Endodermal cell (in vitro differentiated cells): Measurements from ENCODE around the gene HIF1A. TPM values are rescaled to one million over a fixed set of nuclear protein-coding genes. Genes with fewer than 3 reads are reported as not detected.

ENCODE experiments used
- DNase-seq: peaks from one replicate; pipeline ENCODE4 v3.0.0-alpha.2; 2017
- H3K27ac ChIP-seq: 2 replicates; pipeline ENCODE4 v1.5.1; 2013; ENCODE audit warnings: mild to moderate bottlenecking, low read depth, low read length, moderate library complexity
- H3K27me3 ChIP-seq: 2 replicates; pipeline ENCODE4 v1.6.1; 2013; ENCODE audit warnings: mild to moderate bottlenecking, low read length, moderate library complexity; ENCODE audit not compliant: insufficient read depth, control insufficient read depth, poor library complexity, severe bottlenecking
- H3K36me3 ChIP-seq: 2 replicates; pipeline ENCODE4 v1.7.0; 2013; ENCODE audit warnings: mild to moderate bottlenecking, low read length, moderate library complexity; ENCODE audit not compliant: control insufficient read depth, insufficient read depth
- H3K4me1 ChIP-seq: one replicate; pipeline ENCODE4 v1.7.0; 2013; ENCODE audit warnings: low read length; ENCODE audit not compliant: control insufficient read depth, insufficient read depth
- H3K4me3 ChIP-seq: 2 replicates; pipeline ENCODE4 v1.5.1; 2013; ENCODE audit warnings: mild to moderate bottlenecking, low read length, moderate library complexity
- H3K9ac ChIP-seq: 2 replicates; pipeline ENCODE4 v1.6.1; 2013; ENCODE audit warnings: mild to moderate bottlenecking, low read length, moderate library complexity; ENCODE audit not compliant: poor library complexity, severe bottlenecking; ENCODE audit errors: extremely low read depth
- H3K9me3 ChIP-seq: 2 replicates; pipeline ENCODE4 v1.6.1; 2013; ENCODE audit warnings: mild to moderate bottlenecking, low read length, moderate library complexity; ENCODE audit not compliant: control insufficient read depth
- H3K27ac Mint-ChIP-seq: 2 replicates; pipeline ENCODE4 v1.8.0; 2020; ENCODE audit warnings: mixed read lengths
- H3K27me3 Mint-ChIP-seq: 2 replicates; pipeline ENCODE4 v1.8.0; 2021; ENCODE audit warnings: mild to moderate bottlenecking, mixed read lengths; ENCODE audit not compliant: insufficient read depth
- H3K36me3 Mint-ChIP-seq: 2 replicates; pipeline ENCODE4 v1.8.0; 2020; ENCODE audit warnings: low read depth, mixed read lengths
- H3K4me1 Mint-ChIP-seq: 2 replicates; pipeline ENCODE4 v1.8.0; 2020; ENCODE audit warnings: mixed read lengths
- H3K4me3 Mint-ChIP-seq: 2 replicates; pipeline ENCODE4 v1.8.0; 2020; ENCODE audit warnings: mild to moderate bottlenecking, moderate library complexity, mixed read lengths
- H3K9me3 Mint-ChIP-seq: 2 replicates; pipeline ENCODE4 v1.8.0; 2020; ENCODE audit warnings: mild to moderate bottlenecking, mixed read lengths
- CTCF ChIP-seq: fragments of 200-600 bp; sonication (generic); conservative IDR thresholded peaks from 2 replicates; pipeline ENCODE4 v1.5.0; 2021; ENCODE audit warnings: antibody characterized with exemption, mild to moderate bottlenecking
- WGBS, 2 experiments: methylation state at CpG; one replicate each; pipeline versions ENCODE4 v1.1.5 to v1.1.7; 2013; ENCODE audit warnings: missing lambda C conversion rate in 2 of 2, mixed read lengths in 1 of 2; ENCODE audit not compliant: insufficient coverage in 1 of 2, insufficient read length in 1 of 2; 5-methylcytosine and 5-hydroxymethylcytosine counted together
- total RNA-seq, 2 donors: library from RNA; stranded (reverse); fragmentation: NEBNext Ultra II Directional in 1 of 2; extraction: Animal tissue kit (Norgen Biotek cat#: 25700) in 1 of 2; gene quantifications; 2 replicates in 1 of 2; 3 replicates in 1 of 2; pipeline ENCODE4 v1.2.1, GENCODE V29; 2021

Gene HIF1A
- total RNA-seq, 2 donors from 2014 or later = 201 to 227 TPM

- H3K4me3 Mint-ChIP-seq = no peak overlapping the region
- no peak overlapping the region for H3K4me3 ChIP-seq
- H3K27ac ChIP-seq = no peak overlapping the region
- no peaks in the 10 kb centered on the region for H3K36me3 ChIP-seq
- no peaks in the 10 kb centered on the region for H3K9me3 Mint-ChIP-seq
- no peak for TF ChIP-seq CTCF
- H3K27me3 ChIP-seq = no peaks in the 10 kb centered on the region
- WGBS, 2 experiments = 93 to 100% methylated on average over 1 to 4 of the region's 4 CpGs
- H3K9me3 ChIP-seq = no peaks in the 10 kb centered on the region
- no peak for DNase-seq
- no peaks in the 10 kb centered on the region for H3K4me1 ChIP-seq
- no peak overlapping the region for H3K9ac ChIP-seq
- H3K4me1 Mint-ChIP-seq = no peaks in the 10 kb centered on the region
- no peaks in the 10 kb centered on the region for H3K36me3 Mint-ChIP-seq
- no peak overlapping the region for H3K27ac Mint-ChIP-seq
- no peaks in the 10 kb centered on the region for H3K27me3 Mint-ChIP-seq
Observed at GRCh38 chr14:61651355-61651754, 44.0 kb upstream of the HIF1A start.

- Histone ChIP-seq H3K4me3 (no peak overlapping the region), H3K4me1 (no peaks in the 10 kb centered on the region), H3K27ac (no peak overlapping the region), H3K36me3 (no peaks in the 10 kb centered on the region), H3K9ac (no peak overlapping the region), H3K9me3 (no peaks in the 10 kb centered on the region), H3K27me3 (no peaks in the 10 kb centered on the region)
- H3K36me3 Mint-ChIP-seq = no peaks in the 10 kb centered on the region
- no peak overlapping the region for H3K27ac Mint-ChIP-seq
- TF ChIP-seq CTCF = no peak
- H3K4me1 Mint-ChIP-seq = no peaks in the 10 kb centered on the region
- no peaks in the 10 kb centered on the region for H3K27me3 Mint-ChIP-seq
- H3K9me3 Mint-ChIP-seq = no peaks in the 10 kb centered on the region
- no peak for DNase-seq
- WGBS, 2 experiments = 93 to 97% methylated on average over 5 of the region's 5 CpGs
- H3K4me3 Mint-ChIP-seq = no peak overlapping the region
Observed at GRCh38 chr14:61652526-61653262, 42.6 kb upstream of the HIF1A start.

DNA sequence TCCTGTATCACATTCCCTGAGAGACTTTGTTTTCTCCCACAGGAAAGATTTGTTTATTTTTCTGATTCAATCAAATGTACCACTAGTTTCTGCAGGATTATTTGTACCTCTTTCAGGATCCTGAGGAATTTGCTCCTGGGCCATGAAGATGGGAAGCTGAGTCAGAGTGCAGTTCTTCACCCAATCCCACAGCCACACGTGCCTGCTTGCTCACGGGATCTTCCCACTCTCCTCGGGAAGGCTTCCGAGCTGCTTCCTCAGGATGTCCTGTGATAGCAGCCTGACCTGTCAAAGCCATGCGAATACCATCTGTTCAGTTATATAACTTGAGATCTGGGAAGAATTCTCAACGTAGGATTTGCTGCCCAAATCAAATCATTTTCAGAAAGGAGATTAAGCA lies 41.8 kb upstream of the HIF1A start:
- Histone ChIP-seq H3K9me3 (no peaks in the 10 kb centered on the region), H3K4me1 (no peaks in the 10 kb centered on the region), H3K9ac (no peak overlapping the region), H3K4me3 (no peak overlapping the region), H3K36me3 (no peaks in the 10 kb centered on the region), H3K27me3 (no peaks in the 10 kb centered on the region), H3K27ac (no peak overlapping the region)
- WGBS, 2 experiments = 10 to 73% methylated on average over 2 to 6 of the region's 6 CpGs
- DNase-seq = no peak
- Mint-ChIP-seq H3K9me3 (no peaks in the 10 kb centered on the region), H3K27ac (no peak overlapping the region), H3K36me3 (no peaks in the 10 kb centered on the region), H3K4me1 (no peaks in the 10 kb centered on the region), H3K27me3 (no peaks in the 10 kb centered on the region), H3K4me3 (no peak overlapping the region)
- no peak for TF ChIP-seq CTCF
